Measurements from ENCODE around the gene TMEM272.

The TMEM272 gene

GRCh38 chr13:51838240-51838846 is 6.6 kb downstream of the TMEM272 start:
- H3K27me3 ChIP-seq (ENCODE audit: control insufficient read depth, insufficient read depth, low read length, poor library complexity, severe bottlenecking), result no peaks in the 10 kb centered on the region
- H3K36me3 ChIP-seq (ENCODE audit: control insufficient read depth, insufficient read depth, low read length), result no peaks in the 10 kb centered on the region
- 93% methylated on average over 8 of the region's 8 CpGs for WGBS, 2 experiments
- no peak overlapping the region for H3K4me3 ChIP-seq (ENCODE audit: insufficient read depth, low read depth, low read length)
- no peak overlapping the region for H3K27ac ChIP-seq (ENCODE audit: insufficient read depth, low read depth, low read length, poor library complexity, severe bottlenecking)
- H3K9me3 ChIP-seq (ENCODE audit: control insufficient read depth, low read length), result no peaks in the 10 kb centered on the region
- H3K4me1 ChIP-seq (ENCODE audit: control insufficient read depth, insufficient read depth, low read length), result no peaks in the 10 kb centered on the region

GRCh38 chr13:51837016-51837415 is 8.0 kb downstream of the TMEM272 start:
- Histone ChIP-seq H3K9me3 (ENCODE audit: control insufficient read depth, low read length) (no peaks in the 10 kb centered on the region), H3K27ac (ENCODE audit: insufficient read depth, low read depth, low read length, poor library complexity, severe bottlenecking) (no peak overlapping the region), H3K27me3 (ENCODE audit: control insufficient read depth, insufficient read depth, low read length, poor library complexity, severe bottlenecking) (no peaks in the 10 kb centered on the region), H3K36me3 (ENCODE audit: control insufficient read depth, insufficient read depth, low read length) (no peaks in the 10 kb centered on the region), H3K4me3 (ENCODE audit: insufficient read depth, low read depth, low read length) (no peak overlapping the region), H3K4me1 (ENCODE audit: control insufficient read depth, insufficient read depth, low read length) (no peaks in the 10 kb centered on the region)
- 88 to 93% methylated on average over 3 of the region's 3 CpGs for WGBS, 2 experiments

GRCh38 chr13:51834581-51835171 is 10.3 kb downstream of the TMEM272 start:
- H3K4me1 ChIP-seq (ENCODE audit: control insufficient read depth, insufficient read depth, low read length), result no peaks in the 10 kb centered on the region
- no peaks in the 10 kb centered on the region for H3K36me3 ChIP-seq (ENCODE audit: control insufficient read depth, insufficient read depth, low read length)
- H3K9me3 ChIP-seq (ENCODE audit: control insufficient read depth, low read length), result no peaks in the 10 kb centered on the region
- 80 to 82% methylated on average over 6 to 7 of the region's 7 CpGs for WGBS, 2 experiments
- H3K27ac ChIP-seq (ENCODE audit: insufficient read depth, low read depth, low read length, poor library complexity, severe bottlenecking), result no peak overlapping the region
- no peak overlapping the region for H3K4me3 ChIP-seq (ENCODE audit: insufficient read depth, low read depth, low read length)
- no peaks in the 10 kb centered on the region for H3K27me3 ChIP-seq (ENCODE audit: control insufficient read depth, insufficient read depth, low read length, poor library complexity, severe bottlenecking)

GRCh38 chr13:51833980-51834379 is 11.0 kb downstream of the TMEM272 start:
- Histone ChIP-seq H3K9me3 (ENCODE audit: control insufficient read depth, low read length) (no peaks in the 10 kb centered on the region), H3K27ac (ENCODE audit: insufficient read depth, low read depth, low read length, poor library complexity, severe bottlenecking) (no peak overlapping the region), H3K27me3 (ENCODE audit: control insufficient read depth, insufficient read depth, low read length, poor library complexity, severe bottlenecking) (no peaks in the 10 kb centered on the region), H3K4me3 (ENCODE audit: insufficient read depth, low read depth, low read length) (no peak overlapping the region), H3K36me3 (ENCODE audit: control insufficient read depth, insufficient read depth, low read length) (no peaks in the 10 kb centered on the region), H3K4me1 (ENCODE audit: control insufficient read depth, insufficient read depth, low read length) (no peaks in the 10 kb centered on the region)
- WGBS, 2 experiments, result 93 to 94% methylated on average over 10 of the region's 10 CpGs

- Histone ChIP-seq H3K27me3 (ENCODE audit: control insufficient read depth, insufficient read depth, low read length, poor library complexity, severe bottlenecking) (no peaks in the 10 kb centered on the region), H3K36me3 (ENCODE audit: control insufficient read depth, insufficient read depth, low read length) (no peaks in the 10 kb centered on the region), H3K9me3 (ENCODE audit: control insufficient read depth, low read length) (no peaks in the 10 kb centered on the region), H3K4me3 (ENCODE audit: insufficient read depth, low read depth, low read length) (no peak overlapping the region), H3K4me1 (ENCODE audit: control insufficient read depth, insufficient read depth, low read length) (no peaks in the 10 kb centered on the region), H3K27ac (ENCODE audit: insufficient read depth, low read depth, low read length, poor library complexity, severe bottlenecking) (no peak overlapping the region)
- 80 to 85% methylated on average over 6 of the region's 6 CpGs for WGBS, 2 experiments
These were observed 12.4 kb downstream of the TMEM272 start for GRCh38 chr13:51832471-51833152.

- Histone ChIP-seq H3K27me3 (ENCODE audit: control insufficient read depth, insufficient read depth, low read length, poor library complexity, severe bottlenecking) (no peaks in the 10 kb centered on the region), H3K27ac (ENCODE audit: insufficient read depth, low read depth, low read length, poor library complexity, severe bottlenecking) (no peak overlapping the region), H3K4me1 (ENCODE audit: control insufficient read depth, insufficient read depth, low read length) (no peaks in the 10 kb centered on the region), H3K36me3 (ENCODE audit: control insufficient read depth, insufficient read depth, low read length) (no peaks in the 10 kb centered on the region), H3K9me3 (ENCODE audit: control insufficient read depth, low read length) (no peaks in the 10 kb centered on the region), H3K4me3 (ENCODE audit: insufficient read depth, low read depth, low read length) (no peak overlapping the region)
- 94 to 96% methylated on average over 5 of the region's 5 CpGs for WGBS, 2 experiments
These were observed 13.5 kb downstream of the TMEM272 start for GRCh38 chr13:51831519-51831918.

GRCh38 chr13:51829568-51829899 is 15.4 kb downstream of the TMEM272 start:
- 90 to 94% methylated on average over 2 of the region's 2 CpGs for WGBS, 2 experiments
- H3K27ac ChIP-seq (ENCODE audit: insufficient read depth, low read depth, low read length, poor library complexity, severe bottlenecking), result no peak overlapping the region
- H3K36me3 ChIP-seq (ENCODE audit: control insufficient read depth, insufficient read depth, low read length), result no peaks in the 10 kb centered on the region
- H3K27me3 ChIP-seq (ENCODE audit: control insufficient read depth, insufficient read depth, low read length, poor library complexity, severe bottlenecking), result no peaks in the 10 kb centered on the region
- no peaks in the 10 kb centered on the region for H3K4me1 ChIP-seq (ENCODE audit: control insufficient read depth, insufficient read depth, low read length)
- H3K4me3 ChIP-seq (ENCODE audit: insufficient read depth, low read depth, low read length), result no peak overlapping the region
- H3K9me3 ChIP-seq (ENCODE audit: control insufficient read depth, low read length), result no peaks in the 10 kb centered on the region

- Histone ChIP-seq H3K27me3 (ENCODE audit: control insufficient read depth, insufficient read depth, low read length, poor library complexity, severe bottlenecking) (no peaks in the 10 kb centered on the region), H3K9me3 (ENCODE audit: control insufficient read depth, low read length) (no peaks in the 10 kb centered on the region), H3K36me3 (ENCODE audit: control insufficient read depth, insufficient read depth, low read length) (no peaks in the 10 kb centered on the region), H3K4me1 (ENCODE audit: control insufficient read depth, insufficient read depth, low read length) (no peaks in the 10 kb centered on the region), H3K4me3 (ENCODE audit: insufficient read depth, low read depth, low read length) (no peak overlapping the region), H3K27ac (ENCODE audit: insufficient read depth, low read depth, low read length, poor library complexity, severe bottlenecking) (no peak overlapping the region)
- 95 to 98% methylated on average over 5 to 7 of the region's 8 CpGs for whole genome bisulfite sequencing, 2 experiments
These were observed 16.0 kb downstream of the TMEM272 start for GRCh38 chr13:51828730-51829567.

- no peak overlapping the region for H3K27ac ChIP-seq (ENCODE audit: insufficient read depth, low read depth, low read length, poor library complexity, severe bottlenecking)
- no peaks in the 10 kb centered on the region for H3K9me3 ChIP-seq (ENCODE audit: control insufficient read depth, low read length)
- no peaks in the 10 kb centered on the region for H3K36me3 ChIP-seq (ENCODE audit: control insufficient read depth, insufficient read depth, low read length)
- no peaks in the 10 kb centered on the region for H3K4me1 ChIP-seq (ENCODE audit: control insufficient read depth, insufficient read depth, low read length)
- 90 to 94% methylated on average over 4 of the region's 4 CpGs for WGBS, 2 experiments
- no peak overlapping the region for H3K4me3 ChIP-seq (ENCODE audit: insufficient read depth, low read depth, low read length)
- no peaks in the 10 kb centered on the region for H3K27me3 ChIP-seq (ENCODE audit: control insufficient read depth, insufficient read depth, low read length, poor library complexity, severe bottlenecking)
These were observed 17.7 kb downstream of the TMEM272 start for GRCh38 chr13:51827254-51827653.

- Histone ChIP-seq H3K4me3 (ENCODE audit: insufficient read depth, low read depth, low read length) (no peak overlapping the region), H3K27ac (ENCODE audit: insufficient read depth, low read depth, low read length, poor library complexity, severe bottlenecking) (no peak overlapping the region), H3K27me3 (ENCODE audit: control insufficient read depth, insufficient read depth, low read length, poor library complexity, severe bottlenecking) (no peaks in the 10 kb centered on the region), H3K9me3 (ENCODE audit: control insufficient read depth, low read length) (no peaks in the 10 kb centered on the region), H3K36me3 (ENCODE audit: control insufficient read depth, insufficient read depth, low read length) (no peaks in the 10 kb centered on the region), H3K4me1 (ENCODE audit: control insufficient read depth, insufficient read depth, low read length) (no peaks in the 10 kb centered on the region)
- 92 to 93% methylated on average over 7 of the region's 7 CpGs for whole genome bisulfite sequencing, 2 experiments
These were observed 18.4 kb downstream of the TMEM272 start for GRCh38 chr13:51826606-51827005.
